Measurements from ENCODE around the gene DNAJC22. TPM values are rescaled to one million over a fixed set of nuclear protein-coding genes. Genes with fewer than 3 reads are reported as not detected.
"Not testable (repeated sequence)": the region's sequence is repeated elsewhere in the genome, so short reads cannot be mapped to it uniquely, and the experiment has no call there.

DNAJC22 gene
- total RNA-seq, 1 experiment from 2014 or later, result 1.4 TPM

DNA sequence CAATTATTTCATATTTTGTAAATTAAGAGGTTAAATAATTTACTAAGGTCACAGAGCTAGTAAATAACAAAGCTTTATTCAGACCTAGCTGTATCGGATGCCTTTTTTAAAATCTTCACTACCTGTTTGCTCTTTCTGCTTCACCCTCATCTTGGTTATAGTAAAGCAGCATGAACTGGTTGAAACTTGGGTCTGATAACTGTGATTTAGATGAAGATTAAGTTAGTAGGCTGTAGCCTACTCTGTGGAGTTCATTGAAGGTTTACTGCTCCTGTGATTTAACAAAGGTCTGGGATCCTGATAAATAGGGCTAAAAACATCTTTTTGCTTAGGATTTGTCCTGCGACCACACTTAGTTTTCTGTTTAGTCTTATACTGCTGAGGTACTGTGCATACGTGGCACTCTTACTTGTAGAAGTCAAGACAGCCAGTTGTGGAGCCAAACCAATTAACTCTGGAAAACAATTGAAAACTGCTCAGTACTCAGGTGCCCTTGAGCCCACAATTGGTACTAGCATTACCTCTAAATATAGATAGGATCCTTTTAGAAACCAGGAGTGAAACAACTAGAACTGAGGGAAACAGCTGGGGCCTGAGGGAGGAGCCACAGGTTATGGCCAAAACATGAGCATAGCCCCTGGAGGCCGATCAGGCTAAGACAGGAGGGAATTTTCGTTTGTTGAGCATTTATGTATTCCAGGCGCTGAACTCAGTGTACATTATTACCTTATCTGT is 22.9 kb downstream of the DNAJC22 start:
- peak; percentile 68 for DNase-seq (ENCODE audit: low read depth)

DNA sequence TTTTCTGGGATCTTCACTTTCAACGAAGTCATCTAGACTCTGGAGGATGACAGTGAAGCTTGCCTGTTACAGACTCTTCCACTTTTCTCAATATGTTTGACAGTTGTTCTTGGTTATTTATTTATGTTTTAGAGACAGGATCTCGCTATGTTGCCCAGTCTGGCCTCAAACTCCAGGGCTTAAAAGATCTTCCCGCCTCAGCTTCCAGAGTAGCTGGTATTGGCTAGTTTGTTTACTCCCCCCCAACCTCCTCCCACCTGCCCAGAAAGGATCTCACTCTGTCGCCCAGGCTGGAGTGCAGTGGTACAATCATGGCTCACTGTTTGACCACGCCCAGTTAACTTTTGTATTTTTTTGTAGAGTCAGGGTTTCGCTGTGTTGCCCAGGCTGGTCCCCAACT is 23.9 kb downstream of the DNAJC22 start:
- no peak for DNase-seq (ENCODE audit: low read depth)

DNA sequence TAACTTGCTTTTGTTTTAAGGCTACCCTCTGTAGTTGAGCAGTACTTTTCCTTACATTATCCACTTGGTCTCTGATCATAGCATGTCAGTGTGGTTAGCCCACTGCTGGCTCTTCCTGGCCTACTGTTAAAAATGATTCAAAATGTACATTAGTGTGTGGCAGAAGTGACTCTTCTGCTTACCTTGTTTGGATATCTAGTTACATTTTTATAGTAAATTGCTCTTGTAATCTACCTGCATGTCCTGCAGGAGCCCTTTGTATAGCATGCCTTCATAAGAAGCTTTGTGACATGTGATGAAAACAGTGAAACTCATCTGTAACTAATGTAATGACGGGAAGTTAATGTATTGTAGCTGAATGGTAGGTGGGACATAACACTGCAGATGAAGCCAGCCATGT is 28.7 kb downstream of the DNAJC22 start:
- DNase-seq (ENCODE audit: low read depth), result no peak

DNA sequence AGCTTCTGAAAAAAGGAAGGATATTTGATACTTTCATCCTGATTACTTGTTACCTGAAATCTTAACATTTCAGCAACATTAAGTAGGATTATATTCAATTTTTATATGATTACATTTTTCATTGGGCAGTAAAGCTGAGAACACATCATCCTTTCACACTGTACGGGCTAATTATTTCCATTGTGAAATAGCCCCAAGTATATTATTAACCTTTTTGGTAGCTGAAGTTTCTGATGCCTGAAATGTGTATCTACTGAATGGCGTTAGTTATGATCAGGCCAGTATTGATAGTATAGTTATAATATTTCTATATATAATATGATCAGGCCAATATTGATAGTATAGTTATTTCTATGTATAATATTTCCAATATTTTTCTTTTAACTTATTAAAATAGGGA is 30.7 kb downstream of the DNAJC22 start:
- DNase-seq (ENCODE audit: low read depth), result no peak

DNA sequence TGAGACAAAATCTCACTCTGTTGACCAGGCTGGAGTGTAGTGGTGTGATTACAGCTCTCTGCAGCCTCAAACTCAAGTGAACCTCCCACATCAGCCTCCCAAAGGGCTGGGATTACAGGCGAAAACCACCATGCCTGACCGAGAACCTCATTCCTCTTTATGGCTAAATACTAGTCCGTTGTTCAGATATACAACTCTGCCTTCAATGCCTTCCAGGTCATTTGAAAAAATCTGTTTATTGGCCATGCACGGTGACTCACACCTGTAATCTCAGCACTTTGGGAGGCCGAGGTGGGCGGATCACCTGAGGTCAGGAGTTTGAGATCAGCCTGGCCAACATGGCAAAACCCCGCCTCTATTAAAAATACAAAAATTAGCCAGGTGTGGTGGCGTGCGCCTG is 33.5 kb downstream of the DNAJC22 start:
- DNase-seq (ENCODE audit: low read depth), result not testable (repeated sequence)

DNA sequence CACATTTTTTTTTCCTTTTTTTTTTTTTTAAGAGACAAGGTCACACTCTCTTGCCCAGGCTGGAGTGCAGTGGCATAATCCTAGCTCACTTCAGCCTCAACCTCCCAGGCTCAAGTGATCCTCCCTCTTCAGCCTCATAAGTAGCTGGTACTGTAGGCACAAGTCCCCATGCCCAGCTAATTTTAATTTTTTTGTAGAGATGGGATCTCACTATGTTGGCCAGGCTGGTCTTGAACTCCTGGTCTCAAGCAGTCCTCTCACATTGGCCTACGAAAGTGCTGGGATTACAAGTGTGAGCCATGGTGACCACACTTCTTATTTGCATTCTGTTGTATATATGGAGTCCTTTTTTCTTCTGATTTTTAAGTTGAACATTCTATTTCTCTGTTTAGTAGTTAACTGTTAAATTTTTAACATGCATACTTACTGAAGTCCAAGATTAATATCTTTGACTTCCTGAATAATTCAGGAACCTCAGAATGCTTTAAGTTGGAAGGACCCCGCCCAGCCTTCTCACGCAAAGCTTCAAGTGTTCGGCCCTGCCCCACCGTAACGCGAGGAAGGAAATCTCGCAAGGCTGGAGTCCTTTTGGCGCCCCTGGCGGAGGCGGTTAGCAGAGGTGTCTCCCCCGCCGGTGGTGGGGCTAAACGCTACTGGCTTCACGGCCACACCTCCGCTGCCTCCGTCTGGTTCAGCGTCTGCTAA is 42.1 kb downstream of the DNAJC22 start:
- DNase-seq (ENCODE audit: low read depth), result no peak

DNA sequence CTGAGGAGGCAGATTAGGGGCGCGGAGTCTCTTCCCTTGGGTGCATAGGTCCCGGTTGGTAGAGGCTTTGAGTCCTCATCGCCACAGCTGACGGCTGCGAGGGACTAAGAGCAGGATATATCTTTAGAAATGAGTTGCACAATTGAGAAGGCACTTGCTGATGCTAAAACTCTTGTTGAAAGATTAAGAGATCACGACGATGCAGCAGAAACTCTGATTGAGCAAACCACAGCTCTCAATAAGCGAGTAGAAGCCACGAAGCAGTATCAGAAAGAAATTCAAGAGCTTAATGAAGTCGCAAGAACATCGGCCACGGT is 42.7 kb downstream of the DNAJC22 start:
- DNase-seq (ENCODE audit: low read depth), result no peak

DNA sequence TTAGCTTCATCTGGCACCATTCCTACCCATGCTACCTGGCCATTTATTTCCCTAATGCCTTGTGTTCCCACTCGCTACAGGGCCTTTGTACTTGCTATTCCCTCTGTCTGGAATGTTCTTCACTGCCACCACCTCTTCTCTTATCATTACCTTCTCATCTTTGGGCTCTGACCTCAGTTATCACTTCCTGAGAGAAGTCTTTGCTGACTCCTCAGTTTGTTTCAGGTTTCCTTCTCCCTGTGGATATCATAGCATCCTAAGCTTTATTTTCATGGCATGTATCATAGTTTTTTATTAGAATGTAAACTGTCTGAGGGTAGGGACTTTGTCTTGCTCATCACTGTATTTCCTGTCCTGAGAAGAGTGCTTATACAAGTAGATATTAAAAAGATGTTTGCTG is 50.3 kb downstream of the DNAJC22 start:
- no peak for DNase-seq (ENCODE audit: low read depth)

DNA sequence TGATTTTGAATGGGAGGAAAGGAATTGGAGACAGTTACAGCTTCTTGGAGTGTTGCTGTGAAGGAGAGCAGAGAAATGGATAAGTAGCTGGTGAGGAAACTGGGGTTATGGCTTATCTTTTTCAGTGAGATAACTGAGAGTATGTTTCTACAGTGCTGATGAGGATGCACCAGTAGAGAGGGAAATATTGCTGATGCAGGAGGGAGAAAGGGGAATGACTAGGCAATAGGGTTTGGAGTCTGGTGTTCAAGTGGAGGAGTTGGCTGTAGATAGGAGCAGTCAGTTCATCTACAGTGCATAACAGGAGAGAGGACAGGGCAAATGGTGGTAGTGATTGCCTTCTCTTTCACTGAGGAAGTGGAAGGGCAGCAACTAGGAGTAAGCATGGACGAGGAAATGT is 53.6 kb downstream of the DNAJC22 start:
- DNase-seq (ENCODE audit: low read depth), result no peak

Other genes starting within 250 kb of the DNAJC22 start
- gene LMBR1L, start 236.0 kb upstream of the DNAJC22 start, total RNA-seq (2014; rRNA removed), result 20.5 and 25.0 TPM in 2 replicates
- 3,747 and 3,781 TPM in 2 replicates for gene TUBA1B, start 215.5 kb upstream of the DNAJC22 start, total RNA-seq (2014; rRNA removed)
- gene TUBA1A, start 157.8 kb upstream of the DNAJC22 start, total RNA-seq (2014; rRNA removed), result 953 and 1,210 TPM in 2 replicates
- 1,345 and 1,346 TPM in 2 replicates for gene TUBA1C, start 81.8 kb upstream of the DNAJC22 start, total RNA-seq (2014; rRNA removed)
- 0.11 and 0.26 TPM in 2 replicates for gene PRPH, start 51.7 kb upstream of the DNAJC22 start, total RNA-seq (2014; rRNA removed)
- gene TROAP, start 23.6 kb upstream of the DNAJC22 start, total RNA-seq (2014; rRNA removed), result 30.0 and 32.8 TPM in 2 replicates
- 0.19 and 0.46 TPM in 2 replicates for gene C1QL4, start 9.7 kb upstream of the DNAJC22 start, total RNA-seq (2014; rRNA removed)
- 25.7 and 27.6 TPM in 2 replicates for gene SPATS2, start 20.6 kb downstream of the DNAJC22 start, total RNA-seq (2014; rRNA removed)
- 0.11 TPM in 1 of 2 replicates, not detected in the other for gene KCNH3, start 192.1 kb downstream of the DNAJC22 start, total RNA-seq (2014; rRNA removed)
- gene MCRS1, start 221.3 kb downstream of the DNAJC22 start, total RNA-seq (2014; rRNA removed), result 62.6 and 67.3 TPM in 2 replicates

Measured in LHCN-M2 (cell line).